DMS53 treated with DMSO at 0.1 percent for 48 hours (cell line): ENCODE results near the gene DSTN.

Experiments
- DNase-seq: peaks from one replicate; lab custom pipeline; 2025; ENCODE audit not compliant: unreplicated experiment; lab: John Stamatoyannopoulos, UW

The DSTN gene

GRCh38 chr20:17545127-17545526, 24.7 kb upstream of the DSTN start:
- DNase-seq: no peak

DNA sequence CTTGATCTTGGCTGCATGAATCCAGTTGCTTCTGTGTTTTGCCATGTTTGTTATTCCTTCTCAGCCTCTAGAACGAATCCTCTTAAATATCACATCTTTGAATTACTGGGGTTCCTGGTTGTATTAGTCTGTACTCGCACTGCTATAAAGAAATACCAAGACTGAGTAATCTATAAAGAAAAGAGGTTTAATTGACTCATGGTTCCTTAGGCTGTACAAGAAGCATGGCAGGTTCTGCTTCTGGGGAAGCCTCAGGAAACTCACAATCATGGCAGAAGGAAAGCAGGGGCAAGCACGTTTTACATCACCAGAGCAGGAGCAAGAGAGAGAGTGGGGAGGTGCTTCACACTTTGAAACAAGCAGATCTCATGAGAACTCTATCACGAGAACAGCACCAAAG, 20.7 kb upstream of the DSTN start:
- no peak for DNase-seq

GRCh38 chr20:17555106-17555505, 14.8 kb upstream of the DSTN start:
- no peak for DNase-seq

- peak; percentile 69 for DNase-seq
Measured at GRCh38 chr20:17556837-17557674, 12.8 kb upstream of the DSTN start.

DNA sequence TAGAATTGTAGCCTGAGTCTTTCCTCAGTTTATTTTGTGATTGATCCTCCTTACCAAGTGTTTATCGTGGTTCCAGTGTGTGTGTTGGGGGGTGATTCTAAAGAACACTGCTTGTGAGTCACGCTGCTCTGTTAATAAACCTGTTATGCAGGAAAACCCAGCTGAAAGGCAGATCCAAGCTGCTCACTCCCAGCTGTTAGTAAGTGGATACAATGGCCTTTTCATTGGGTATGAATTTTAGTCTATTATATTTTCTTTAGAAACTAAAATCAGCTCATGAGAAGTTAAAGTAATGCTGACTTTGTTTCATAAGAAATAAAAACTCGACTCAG, 12.2 kb upstream of the DSTN start:
- peak; percentile 92 for DNase-seq

DNA sequence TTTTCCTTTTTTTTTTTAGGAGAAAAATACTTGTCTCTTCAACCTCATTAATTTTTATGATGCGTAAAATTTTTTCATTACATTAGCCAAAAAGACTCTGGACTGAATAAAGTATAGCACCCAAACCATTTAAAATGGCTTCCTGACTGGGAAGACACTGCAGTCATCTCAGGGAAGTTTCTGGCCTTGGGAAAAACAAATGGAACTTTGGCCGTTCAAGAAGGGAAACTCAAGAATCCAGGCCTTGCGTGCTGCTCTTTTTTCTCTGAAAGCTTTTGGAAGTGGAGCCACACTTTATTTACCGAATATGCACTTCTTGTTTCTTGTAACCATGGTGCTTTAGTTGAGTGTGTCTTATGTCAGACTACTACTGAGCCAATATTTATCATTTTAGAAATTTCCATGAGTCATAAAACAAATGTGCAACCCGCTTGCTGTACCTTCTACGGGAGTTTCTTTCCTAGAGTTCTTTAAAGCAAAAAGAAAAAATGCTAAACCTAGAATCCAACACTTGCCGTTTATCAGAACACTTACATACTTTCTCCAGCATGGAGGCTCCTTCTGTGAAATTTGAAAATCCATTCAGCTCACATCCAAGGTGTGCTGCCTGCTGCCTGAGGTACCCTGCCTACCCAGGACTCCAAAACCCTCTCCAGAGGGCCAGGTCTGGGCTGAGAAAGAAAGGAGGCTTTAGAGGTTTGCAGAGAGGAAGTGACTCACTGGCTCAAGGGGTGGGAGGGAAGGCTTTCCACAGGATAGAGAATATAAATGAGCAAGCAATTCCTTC, 11.5 kb upstream of the DSTN start:
- peak; percentile 90 for DNase-seq

DNA sequence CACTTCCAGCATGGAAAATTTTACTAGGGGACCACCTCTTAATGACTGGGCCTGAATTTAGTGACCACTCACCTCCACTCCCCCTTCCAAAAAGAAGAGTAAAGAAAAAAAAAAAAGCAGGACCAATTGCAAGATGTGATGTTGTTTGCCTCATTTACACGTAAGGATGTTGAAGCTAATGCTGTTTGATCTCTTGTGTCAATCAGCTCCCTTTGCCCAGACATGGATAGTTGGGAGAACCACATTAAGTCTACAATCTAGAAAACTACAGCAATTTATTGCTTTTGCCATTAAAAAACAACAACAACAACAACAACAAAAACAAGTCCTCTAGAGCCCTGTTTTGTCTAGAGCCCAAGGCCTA, 11.0 kb upstream of the DSTN start:
- no peak for DNase-seq

- DNase-seq: no peak
Measured at GRCh38 chr20:17559338-17559737, 10.5 kb upstream of the DSTN start.

GRCh38 chr20:17560344-17561074, 9.4 kb upstream of the DSTN start:
- peak; percentile 58 for DNase-seq

DNA sequence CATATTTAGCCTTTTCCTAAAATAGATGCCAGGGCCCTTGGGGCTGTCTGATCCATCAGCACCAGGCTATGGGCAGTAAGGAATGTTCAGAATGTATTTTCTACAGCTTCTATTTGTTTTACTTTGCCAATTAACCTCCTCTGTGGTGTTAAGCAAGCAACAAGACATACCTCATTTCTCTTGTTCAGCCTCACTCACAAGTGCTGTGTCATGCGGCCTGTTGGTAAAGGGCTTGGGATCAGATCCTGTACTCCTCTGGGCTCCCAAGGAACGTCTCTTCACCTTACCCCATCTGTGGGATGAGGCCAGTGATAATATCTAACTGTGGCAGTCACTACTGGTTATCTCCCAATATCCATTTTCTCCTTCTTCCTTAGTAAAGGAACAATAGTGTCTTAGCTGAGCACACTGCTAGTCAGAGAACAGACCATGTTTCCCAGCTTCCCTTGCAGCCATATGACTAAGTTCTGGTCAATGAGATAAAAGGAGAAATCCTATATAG, 7.0 kb upstream of the DSTN start:
- DNase-seq: no peak

DNA sequence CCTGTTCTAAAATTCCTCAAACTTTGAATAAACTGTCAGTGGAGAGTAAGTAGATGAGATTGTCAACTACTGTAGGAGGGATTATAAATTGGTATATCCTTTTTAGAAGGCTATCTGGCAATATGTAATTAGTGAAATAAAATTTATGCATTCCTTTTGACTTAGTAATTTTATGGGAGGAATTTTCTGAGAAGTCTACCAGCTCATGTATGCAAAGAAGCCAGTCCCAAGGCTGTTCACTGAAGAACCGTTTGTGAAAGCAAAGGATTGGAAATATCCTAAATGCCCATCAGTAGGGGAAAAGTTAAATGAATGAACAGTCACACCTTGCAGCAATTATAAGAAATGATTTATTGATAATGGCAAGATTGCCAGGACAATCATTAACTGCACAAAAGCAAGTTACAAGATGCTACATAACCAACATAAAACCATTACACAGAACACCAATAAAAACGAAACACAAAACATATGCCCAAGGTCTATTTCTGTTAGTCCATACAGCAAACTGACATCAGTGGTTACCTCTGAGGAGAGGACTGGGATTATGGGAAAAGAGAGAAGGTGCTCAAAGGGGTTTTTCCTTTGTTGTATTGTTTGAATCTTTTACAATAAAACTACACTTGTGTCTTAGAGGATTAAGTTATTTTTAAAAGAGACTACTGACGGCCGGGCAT, 4.6 kb upstream of the DSTN start:
- DNase-seq: no peak

GRCh38 chr20:17566345-17566744, 3.5 kb upstream of the DSTN start:
- no peak for DNase-seq

- no peak for DNase-seq
Measured at GRCh38 chr20:17568045-17568788, 1.7 kb upstream of the DSTN start.

- peak; percentile 92 for DNase-seq
Measured at GRCh38 chr20:17568972-17569521, 828 bp upstream of the DSTN start.

DNA sequence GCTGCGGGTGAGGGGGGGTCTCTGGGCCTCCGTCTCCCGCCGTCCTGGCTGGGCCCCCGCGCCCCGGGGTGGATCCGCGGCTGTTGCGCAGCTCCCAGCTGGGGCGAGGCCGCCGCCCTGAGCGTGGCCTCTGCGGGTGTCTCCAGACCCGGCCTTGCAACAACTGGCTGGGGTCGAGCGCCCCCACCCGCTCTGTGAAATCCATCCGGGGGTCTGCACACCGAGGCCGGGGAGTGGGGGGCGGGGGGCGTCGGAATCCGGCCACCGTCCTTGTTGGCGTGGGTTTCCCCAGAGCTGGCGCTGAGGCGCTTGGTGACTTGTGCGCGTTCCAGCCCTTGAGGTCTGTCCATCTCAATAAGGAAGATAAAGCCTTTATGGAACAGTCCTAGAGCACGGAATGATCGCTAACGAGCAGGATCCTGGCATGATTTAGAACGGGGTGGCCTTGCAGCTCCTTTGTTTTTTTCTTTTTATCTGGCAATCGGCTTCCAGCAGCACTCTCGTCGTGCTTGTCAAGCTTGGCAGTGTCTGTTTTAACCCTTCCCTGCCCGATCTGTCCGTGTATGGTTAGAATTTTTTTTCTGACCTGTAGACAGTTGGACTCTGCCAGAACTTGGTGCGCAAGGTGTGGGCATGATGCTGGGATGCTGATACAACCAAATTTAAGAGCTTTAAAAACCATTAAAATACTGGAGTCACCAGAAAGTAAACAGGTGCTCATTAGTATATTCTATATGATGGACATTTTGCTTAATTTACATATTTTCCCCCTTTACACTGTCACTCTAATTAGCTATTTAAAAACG, 675 bp downstream of the DSTN start:
- DNase-seq: peak; percentile 37

GRCh38 chr20:17571153-17571527, 1.3 kb downstream of the DSTN start:
- DNase-seq: no peak

GRCh38 chr20:17572034-17572638, 2.3 kb downstream of the DSTN start:
- no peak for DNase-seq

GRCh38 chr20:17573463-17573862, 3.6 kb downstream of the DSTN start:
- DNase-seq: no peak

DNA sequence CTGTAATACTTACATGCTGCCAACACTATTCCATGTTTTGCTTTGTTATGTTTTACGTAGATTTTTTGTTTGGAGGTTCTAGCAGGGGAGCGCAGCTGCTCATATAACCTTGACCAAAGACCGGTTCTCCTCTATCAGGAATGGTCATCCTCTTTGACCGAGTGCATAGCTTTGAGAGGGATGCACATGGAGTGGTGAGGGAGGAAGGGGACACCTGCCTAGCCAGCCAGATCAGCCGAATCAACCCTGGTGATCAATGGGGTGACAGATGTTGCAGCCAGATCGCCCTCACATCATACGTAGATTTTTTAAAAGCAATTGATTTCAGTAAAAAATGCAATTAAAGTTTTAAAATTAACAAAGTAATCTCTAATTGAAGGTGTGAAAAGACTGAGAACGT, 6.3 kb downstream of the DSTN start:
- DNase-seq: no peak
